HG03558 (cell line): Measurements from ENCODE around the gene AMOTL1.

Experiments used
- ATAC-seq: cut with Tn5 transposase; IDR thresholded peaks from one replicate; pipeline ENCODE4 v1.9.1; 2021; ENCODE audit warnings: moderate number of reproducible peaks; ENCODE audit not compliant: unreplicated experiment; ENCODE audit errors: extremely low read depth

AMOTL1 gene

GRCh38 chr11:94767701-94768601 is at the start of gene AMOTL1:
TSS of gene AMOTL1 (plus strand) at chr11:94768356. CDS start at chr11:94768512, 156 bp downstream.
- peak; percentile 53 for ATAC-seq

- ATAC-seq: no peak
Observed at GRCh38 chr11:94719876-94720275, 48.3 kb upstream of the AMOTL1 start.

- ATAC-seq: no peak
Observed at GRCh38 chr11:94721565-94722292, 46.4 kb upstream of the AMOTL1 start.

GRCh38 chr11:94722735-94723134 is 45.4 kb upstream of the AMOTL1 start:
- ATAC-seq: no peak

GRCh38 chr11:94725097-94725496 is 43.1 kb upstream of the AMOTL1 start:
- no peak for ATAC-seq

- ATAC-seq: no peak
Observed at GRCh38 chr11:94727819-94728218, 40.3 kb upstream of the AMOTL1 start.

- ATAC-seq: no peak
Observed at GRCh38 chr11:94728541-94728940, 39.6 kb upstream of the AMOTL1 start.

GRCh38 chr11:94728966-94729751 is 39.0 kb upstream of the AMOTL1 start:
- no peak for ATAC-seq

GRCh38 chr11:94730153-94730552 is 38.0 kb upstream of the AMOTL1 start:
- ATAC-seq: no peak

- no peak for ATAC-seq
Observed at GRCh38 chr11:94731880-94732601, 36.1 kb upstream of the AMOTL1 start.

- no peak for ATAC-seq
Observed at GRCh38 chr11:94732617-94733281, 35.4 kb upstream of the AMOTL1 start.

- ATAC-seq: no peak
Observed at GRCh38 chr11:94734563-94735275, 33.4 kb upstream of the AMOTL1 start.

GRCh38 chr11:94735907-94736306 is 32.2 kb upstream of the AMOTL1 start:
- ATAC-seq: no peak

- no peak for ATAC-seq
Observed at GRCh38 chr11:94737171-94737611, 31.0 kb upstream of the AMOTL1 start.

GRCh38 chr11:94738746-94739145 is 29.4 kb upstream of the AMOTL1 start:
- no peak for ATAC-seq

GRCh38 chr11:94739331-94739730 is 28.8 kb upstream of the AMOTL1 start:
- ATAC-seq: no peak

- ATAC-seq: no peak
Observed at GRCh38 chr11:94740083-94741021, 27.8 kb upstream of the AMOTL1 start.
